ENCODE results near the gene SPATA16. TPM values are rescaled to one million over a fixed set of nuclear protein-coding genes. Genes with fewer than 3 reads are reported as not detected.

SPATA16 gene
- total RNA-seq, 4 donors from 2014 or later = not detected

DNA sequence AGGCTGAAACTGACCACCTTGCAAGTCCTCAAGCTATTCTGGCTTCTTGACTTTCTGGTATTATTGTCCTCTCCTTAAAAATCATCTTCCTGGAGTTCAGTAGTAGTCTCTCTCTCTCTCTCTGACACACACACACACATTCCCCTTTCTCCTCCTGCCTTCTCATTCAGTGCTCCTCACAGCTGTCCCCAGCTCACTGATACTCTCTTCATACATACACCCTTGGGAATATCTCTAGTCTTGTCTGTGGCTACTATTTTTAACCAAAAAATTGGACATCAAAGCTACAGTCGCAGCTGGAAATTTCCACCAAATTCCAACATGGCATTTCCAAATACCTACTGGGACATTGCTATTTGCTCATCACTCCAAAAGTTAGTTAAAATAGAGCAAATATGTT lies 211.6 kb downstream of the SPATA16 start:
- whole genome bisulfite sequencing, 2 donors = 76% methylated on average over 1 of the region's 1 CpG
- no peak for DNase-seq (ENCODE audit: low spot score in 2 of 2)
- TF ChIP-seq, protein P1, sequence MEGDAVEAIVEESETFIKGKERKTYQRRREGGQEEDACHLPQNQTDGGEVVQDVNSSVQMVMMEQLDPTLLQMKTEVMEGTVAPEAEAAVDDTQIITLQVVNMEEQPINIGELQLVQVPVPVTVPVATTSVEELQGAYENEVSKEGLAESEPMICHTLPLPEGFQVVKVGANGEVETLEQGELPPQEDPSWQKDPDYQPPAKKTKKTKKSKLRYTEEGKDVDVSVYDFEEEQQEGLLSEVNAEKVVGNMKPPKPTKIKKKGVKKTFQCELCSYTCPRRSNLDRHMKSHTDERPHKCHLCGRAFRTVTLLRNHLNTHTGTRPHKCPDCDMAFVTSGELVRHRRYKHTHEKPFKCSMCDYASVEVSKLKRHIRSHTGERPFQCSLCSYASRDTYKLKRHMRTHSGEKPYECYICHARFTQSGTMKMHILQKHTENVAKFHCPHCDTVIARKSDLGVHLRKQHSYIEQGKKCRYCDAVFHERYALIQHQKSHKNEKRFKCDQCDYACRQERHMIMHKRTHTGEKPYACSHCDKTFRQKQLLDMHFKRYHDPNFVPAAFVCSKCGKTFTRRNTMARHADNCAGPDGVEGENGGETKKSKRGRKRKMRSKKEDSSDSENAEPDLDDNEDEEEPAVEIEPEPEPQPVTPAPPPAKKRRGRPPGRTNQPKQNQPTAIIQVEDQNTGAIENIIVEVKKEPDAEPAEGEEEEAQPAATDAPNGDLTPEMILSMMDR (IDR thresholded peaks at IDR 0.05) = no peak
- TF ChIP-seq POLR2A (IDR thresholded peaks at IDR 0.05) = no peak
- H3K4me3 ChIP-seq (ENCODE audit: low read depth, poor library complexity, severe bottlenecking) = no peak overlapping the region
- intact Hi-C loops (cut with DNase I; ENCODE audit: low total_unique reads) = no loop called here

DNA sequence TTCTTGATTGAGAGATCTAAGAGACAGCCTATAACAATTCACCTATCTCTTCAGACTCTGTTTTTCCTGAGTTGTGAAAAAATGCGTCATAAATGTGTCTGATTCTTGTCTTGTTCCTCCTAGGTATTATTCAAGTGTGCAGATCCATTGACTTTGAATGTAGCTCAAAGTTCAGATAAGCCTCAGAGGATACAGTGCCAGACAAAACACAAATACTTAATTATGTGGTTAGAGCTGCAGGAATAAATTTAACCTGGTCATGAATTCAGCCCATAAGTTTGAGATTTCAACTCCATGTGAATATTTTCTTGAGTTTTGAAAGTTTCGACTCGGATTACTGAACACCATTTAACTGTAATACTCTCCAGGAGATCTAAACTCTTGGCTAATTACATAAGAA lies 216.5 kb downstream of the SPATA16 start:
- DNase-seq (ENCODE audit: low spot score in 2 of 2) = no peak
- 91 to 95% methylated on average over 3 of the region's 3 CpGs for WGBS, 2 donors
- H3K4me3 ChIP-seq (ENCODE audit: low read depth, poor library complexity, severe bottlenecking) = no peak overlapping the region
- TF ChIP-seq, protein P1 (IDR thresholded peaks at IDR 0.05) = no peak
- no peak for TF ChIP-seq POLR2A (IDR thresholded peaks at IDR 0.05)
- intact Hi-C loops (cut with DNase I; ENCODE audit: low total_unique reads) = no loop called here

DNA sequence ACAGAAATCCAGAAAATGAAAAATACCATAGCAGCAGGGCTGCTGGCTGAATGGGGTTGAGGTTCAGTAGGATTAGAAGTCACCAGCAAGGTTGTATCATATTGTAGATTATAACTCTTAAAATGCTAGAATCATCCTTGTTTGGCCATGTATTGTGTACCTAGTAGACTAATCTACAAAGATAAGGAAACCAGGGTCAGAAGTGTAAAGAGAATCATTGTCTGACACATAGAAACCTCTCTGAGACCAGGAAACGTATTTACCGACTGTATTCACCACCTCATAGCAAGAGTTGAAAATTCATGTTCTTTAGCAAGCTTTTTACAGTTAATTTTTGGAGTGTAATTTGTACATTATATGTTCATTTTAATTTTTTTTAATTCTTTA lies 221.7 kb downstream of the SPATA16 start:
- no peak for DNase-seq (ENCODE audit: low spot score in 2 of 2)
- intact Hi-C loops (cut with DNase I; ENCODE audit: low total_unique reads) = no loop called here
- H3K4me3 ChIP-seq (ENCODE audit: low read depth, poor library complexity, severe bottlenecking) = no peak overlapping the region
- TF ChIP-seq POLR2A (IDR thresholded peaks at IDR 0.05) = no peak
- TF ChIP-seq, protein P1 (IDR thresholded peaks at IDR 0.05) = no peak
- WGBS, 2 donors = 78 to 84% methylated on average over 2 of the region's 2 CpGs

DNA sequence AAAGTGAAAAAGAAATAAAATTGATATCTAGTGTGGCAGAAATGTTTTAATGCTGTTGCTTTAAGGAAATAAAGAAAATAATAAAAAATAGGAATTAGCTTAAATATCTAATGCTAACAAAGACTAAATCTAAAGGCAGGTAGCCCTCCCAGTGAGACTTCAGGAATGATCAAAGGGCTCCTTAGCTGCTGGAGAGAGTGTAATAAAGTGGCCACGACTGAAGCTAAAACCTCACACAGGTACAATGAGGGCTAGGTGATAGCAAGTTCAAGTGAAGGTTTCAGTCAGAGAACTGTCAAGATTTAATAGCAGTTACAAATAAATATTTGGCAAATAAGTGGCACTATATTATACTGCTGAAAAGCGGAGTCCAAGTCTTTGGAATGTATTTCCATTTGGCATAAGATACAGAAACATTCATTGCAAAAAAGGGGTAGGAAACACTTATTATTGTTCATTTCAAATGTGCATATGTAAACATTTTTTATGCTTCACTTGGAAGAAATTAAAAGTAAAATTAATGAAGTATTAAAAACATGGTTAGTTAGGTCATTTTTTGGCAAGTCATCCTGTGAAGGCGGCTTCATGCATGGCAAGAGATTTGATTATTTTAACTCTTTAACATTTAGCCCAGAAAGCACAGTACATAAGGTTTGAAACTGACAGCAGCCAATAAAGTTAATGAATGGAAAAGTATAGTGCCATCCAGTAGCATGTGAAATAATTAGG lies 222.3 kb downstream of the SPATA16 start:
- DNase-seq (ENCODE audit: low spot score in 2 of 2) = no peak
- WGBS, 2 donors = 34 to 36% methylated on average over 3 of the region's 3 CpGs
- TF ChIP-seq POLR2A (IDR thresholded peaks at IDR 0.05) = no peak
- TF ChIP-seq, protein P1 (IDR thresholded peaks at IDR 0.05) = no peak
- H3K4me3 ChIP-seq (ENCODE audit: low read depth, poor library complexity, severe bottlenecking) = no peak overlapping the region
- intact Hi-C loops (cut with DNase I; ENCODE audit: low total_unique reads) = no loop called here

DNA sequence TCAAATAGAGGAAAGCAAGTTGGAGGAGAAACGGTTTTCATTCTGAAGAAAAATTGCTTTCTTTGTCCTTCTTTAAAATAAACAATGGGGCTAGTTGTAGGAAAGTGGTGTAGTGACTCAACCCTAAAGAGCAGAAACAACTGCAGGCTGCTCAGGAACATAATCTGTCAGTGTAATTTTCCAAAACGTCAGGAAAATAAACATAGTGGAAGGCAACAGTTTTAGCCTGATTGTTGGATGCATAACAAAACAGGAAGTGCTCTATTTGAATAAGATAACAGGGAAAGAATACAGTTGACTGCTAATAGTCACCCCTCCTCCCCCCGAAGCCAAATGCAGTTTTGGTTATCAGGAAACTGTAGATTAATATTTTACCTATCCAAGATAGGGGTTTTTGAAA lies 222.9 kb downstream of the SPATA16 start:
- no peak for TF ChIP-seq POLR2A (IDR thresholded peaks at IDR 0.05)
- TF ChIP-seq, protein P1 (IDR thresholded peaks at IDR 0.05) = no peak
- WGBS, 2 donors = 26% methylated on average over 3 of the region's 3 CpGs

More for the DNA sequence above, 222.9 kb downstream of the SPATA16 start:
- intact Hi-C loops (cut with DNase I; ENCODE audit: low total_unique reads) = no loop called here
- DNase-seq (ENCODE audit: low spot score in 2 of 2) = no peak
- H3K4me3 ChIP-seq (ENCODE audit: low read depth, poor library complexity, severe bottlenecking) = no peak overlapping the region

Measured in lower leg skin (tissue), 4 donors.